Measurements from ENCODE around the gene SH3BP2.

GRCh38 chr4:2873329-2873728 lies 80.4 kb downstream of the SH3BP2 start:
- no peak for TF ChIP-seq EZH2 (IDR thresholded peaks at IDR 0.05; ENCODE audit: borderline replicate concordance, low read length)
- TF ChIP-seq, protein P1, sequence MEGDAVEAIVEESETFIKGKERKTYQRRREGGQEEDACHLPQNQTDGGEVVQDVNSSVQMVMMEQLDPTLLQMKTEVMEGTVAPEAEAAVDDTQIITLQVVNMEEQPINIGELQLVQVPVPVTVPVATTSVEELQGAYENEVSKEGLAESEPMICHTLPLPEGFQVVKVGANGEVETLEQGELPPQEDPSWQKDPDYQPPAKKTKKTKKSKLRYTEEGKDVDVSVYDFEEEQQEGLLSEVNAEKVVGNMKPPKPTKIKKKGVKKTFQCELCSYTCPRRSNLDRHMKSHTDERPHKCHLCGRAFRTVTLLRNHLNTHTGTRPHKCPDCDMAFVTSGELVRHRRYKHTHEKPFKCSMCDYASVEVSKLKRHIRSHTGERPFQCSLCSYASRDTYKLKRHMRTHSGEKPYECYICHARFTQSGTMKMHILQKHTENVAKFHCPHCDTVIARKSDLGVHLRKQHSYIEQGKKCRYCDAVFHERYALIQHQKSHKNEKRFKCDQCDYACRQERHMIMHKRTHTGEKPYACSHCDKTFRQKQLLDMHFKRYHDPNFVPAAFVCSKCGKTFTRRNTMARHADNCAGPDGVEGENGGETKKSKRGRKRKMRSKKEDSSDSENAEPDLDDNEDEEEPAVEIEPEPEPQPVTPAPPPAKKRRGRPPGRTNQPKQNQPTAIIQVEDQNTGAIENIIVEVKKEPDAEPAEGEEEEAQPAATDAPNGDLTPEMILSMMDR (IDR thresholded peaks at IDR 0.05; ENCODE audit: low read length): no peak
